Measurements from ENCODE around the gene IL11RA. TPM values are rescaled to one million over a fixed set of nuclear protein-coding genes. Genes with fewer than 3 reads are reported as not detected.

The IL11RA gene
- total RNA-seq, 1 experiment from 2014 or later = 12.4 TPM

- no peak for DNase-seq (ENCODE audit: low spot score)
Measured at GRCh38 chr9:34686231-34686630, 34.2 kb downstream of the IL11RA start.

- DNase-seq (ENCODE audit: low spot score) = no peak
Measured at GRCh38 chr9:34686732-34687131, 34.7 kb downstream of the IL11RA start.

GRCh38 chr9:34687276-34688030, 35.5 kb downstream of the IL11RA start:
- no peak for DNase-seq (ENCODE audit: low spot score)

GRCh38 chr9:34688329-34689115, 36.5 kb downstream of the IL11RA start:
- DNase-seq (ENCODE audit: low spot score) = no peak

DNA sequence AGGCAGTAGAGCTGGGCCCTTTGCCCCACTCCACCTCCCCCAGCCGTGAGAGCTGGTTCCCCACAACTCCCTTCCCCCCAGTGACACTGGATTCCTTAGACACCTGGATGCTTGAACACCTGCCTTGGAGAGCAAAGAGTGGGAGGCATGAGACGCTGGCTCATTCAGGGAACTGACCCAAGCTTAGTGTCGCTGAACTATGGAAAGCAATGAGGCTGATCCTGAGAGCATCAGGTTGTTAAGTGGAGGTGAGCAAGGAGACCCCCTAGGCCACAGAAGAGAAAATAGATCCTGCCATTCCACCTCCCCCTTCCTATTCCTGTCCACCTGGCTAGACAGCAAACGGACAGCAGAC, 37.1 kb downstream of the IL11RA start:
- DNase-seq (ENCODE audit: low spot score) = no peak

DNA sequence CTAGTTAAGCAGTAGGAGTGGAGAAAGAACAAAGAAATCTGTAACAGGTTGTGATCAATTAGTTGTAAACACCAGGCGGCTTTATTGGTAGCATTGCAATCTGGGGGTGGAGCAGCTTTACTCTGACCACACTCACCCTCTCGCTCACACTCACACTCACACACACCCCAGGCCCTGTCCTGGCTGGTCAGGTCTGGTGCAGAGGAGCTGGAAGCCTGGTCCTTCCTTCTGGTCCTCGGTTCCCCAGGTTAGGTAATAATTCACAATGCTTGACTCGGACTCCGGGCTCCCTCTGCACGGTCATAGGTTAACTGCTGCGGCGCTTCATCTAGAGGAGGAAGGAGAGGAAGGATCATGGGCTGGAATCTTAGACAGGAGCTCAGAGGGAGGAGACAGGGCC, 37.5 kb downstream of the IL11RA start:
- DNase-seq (ENCODE audit: low spot score) = no peak

- no peak for DNase-seq (ENCODE audit: low spot score)
Measured at GRCh38 chr9:34690983-34691935, 39.3 kb downstream of the IL11RA start, which contains the start of gene CCL19. Gene CCL19, minus strand, starts transcription at chr9:34691276. Its CDS starts 137 bp downstream, at chr9:34691139.

- DNase-seq (ENCODE audit: low spot score) = no peak
Measured at GRCh38 chr9:34691936-34692315, 39.9 kb downstream of the IL11RA start.

GRCh38 chr9:34693560-34693959, 41.6 kb downstream of the IL11RA start:
- no peak for DNase-seq (ENCODE audit: low spot score)

DNA sequence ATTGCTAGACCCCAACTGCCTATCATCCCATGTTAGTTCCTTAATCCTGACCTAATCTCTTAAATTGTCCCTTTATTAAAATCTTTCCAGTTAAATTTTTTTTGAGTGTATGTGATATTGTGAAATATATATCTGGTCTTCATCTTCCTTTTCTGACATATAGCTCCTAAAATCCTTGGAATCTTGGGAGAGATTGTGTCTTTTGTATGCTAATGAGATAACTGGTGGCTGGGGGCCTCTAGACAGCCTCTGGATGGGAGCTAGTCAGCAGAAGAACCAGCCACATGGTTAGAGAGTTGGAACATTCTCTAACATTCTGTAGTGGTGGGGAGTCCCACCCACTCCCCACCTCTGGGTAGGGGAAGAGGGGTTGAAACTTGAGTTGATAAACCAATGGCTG, 42.8 kb downstream of the IL11RA start:
- DNase-seq (ENCODE audit: low spot score) = no peak

DNA sequence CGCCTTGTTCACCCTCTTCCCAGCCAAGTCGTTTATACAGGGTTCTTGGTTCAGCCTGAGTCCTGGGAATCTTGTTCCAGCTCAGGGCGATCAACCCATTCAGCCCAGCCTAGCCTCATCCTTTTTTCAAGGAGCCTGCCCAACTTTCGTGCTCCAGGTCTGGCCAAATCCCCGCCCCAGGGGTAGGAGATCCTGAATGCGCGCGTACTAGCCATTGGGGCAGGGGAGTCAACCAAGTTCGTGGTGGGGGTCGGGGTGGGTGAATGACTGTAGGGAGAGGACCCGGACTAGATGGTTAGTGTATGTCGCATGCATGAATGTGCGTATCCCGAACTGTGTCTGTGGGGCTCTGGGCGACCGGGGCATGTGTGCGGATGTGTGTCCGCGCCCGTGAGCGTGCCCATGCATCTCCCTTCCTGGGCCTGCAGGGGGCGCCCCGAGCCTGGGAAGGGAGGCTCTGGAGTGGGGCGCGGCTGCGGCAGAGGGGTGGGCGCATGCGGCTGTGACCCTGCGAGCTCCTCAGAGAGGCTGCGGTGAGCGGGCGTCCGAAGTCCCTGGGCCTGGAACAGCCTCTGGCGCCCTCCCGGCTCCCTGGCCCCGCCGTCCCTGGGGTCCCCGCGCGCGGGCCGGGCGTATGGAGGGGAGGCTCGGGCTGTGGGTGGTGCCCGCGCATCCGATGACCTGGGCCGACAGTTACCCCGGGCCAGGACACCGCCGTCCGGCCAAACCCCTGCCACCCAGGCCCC, 49.2 kb downstream of the IL11RA start:
- DNase-seq (ENCODE audit: low spot score) = peak; percentile 54

GRCh38 chr9:34701769-34702736, 50.1 kb downstream of the IL11RA start:
- DNase-seq (ENCODE audit: low spot score) = peak; percentile 75

DNA sequence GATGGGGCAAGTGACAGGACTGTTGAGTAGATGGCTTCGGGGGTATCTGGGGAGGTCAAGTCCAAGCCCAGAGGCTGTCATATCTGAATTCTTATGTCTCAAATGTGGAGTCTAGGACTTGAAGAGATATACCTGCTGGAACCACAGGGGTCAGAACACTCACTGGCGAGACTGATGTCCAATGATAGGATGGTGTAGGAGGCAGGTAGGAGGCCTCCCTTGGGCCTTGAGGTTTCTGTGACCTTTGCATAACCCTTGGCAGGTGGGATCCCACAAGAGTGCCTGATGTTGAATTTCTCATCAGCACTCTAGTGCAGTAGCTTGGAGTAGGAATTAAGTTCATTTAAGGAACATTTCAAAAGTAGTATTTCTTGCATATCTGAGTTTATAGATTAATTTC, 55.1 kb downstream of the IL11RA start:
- no peak for DNase-seq (ENCODE audit: low spot score)

DNA sequence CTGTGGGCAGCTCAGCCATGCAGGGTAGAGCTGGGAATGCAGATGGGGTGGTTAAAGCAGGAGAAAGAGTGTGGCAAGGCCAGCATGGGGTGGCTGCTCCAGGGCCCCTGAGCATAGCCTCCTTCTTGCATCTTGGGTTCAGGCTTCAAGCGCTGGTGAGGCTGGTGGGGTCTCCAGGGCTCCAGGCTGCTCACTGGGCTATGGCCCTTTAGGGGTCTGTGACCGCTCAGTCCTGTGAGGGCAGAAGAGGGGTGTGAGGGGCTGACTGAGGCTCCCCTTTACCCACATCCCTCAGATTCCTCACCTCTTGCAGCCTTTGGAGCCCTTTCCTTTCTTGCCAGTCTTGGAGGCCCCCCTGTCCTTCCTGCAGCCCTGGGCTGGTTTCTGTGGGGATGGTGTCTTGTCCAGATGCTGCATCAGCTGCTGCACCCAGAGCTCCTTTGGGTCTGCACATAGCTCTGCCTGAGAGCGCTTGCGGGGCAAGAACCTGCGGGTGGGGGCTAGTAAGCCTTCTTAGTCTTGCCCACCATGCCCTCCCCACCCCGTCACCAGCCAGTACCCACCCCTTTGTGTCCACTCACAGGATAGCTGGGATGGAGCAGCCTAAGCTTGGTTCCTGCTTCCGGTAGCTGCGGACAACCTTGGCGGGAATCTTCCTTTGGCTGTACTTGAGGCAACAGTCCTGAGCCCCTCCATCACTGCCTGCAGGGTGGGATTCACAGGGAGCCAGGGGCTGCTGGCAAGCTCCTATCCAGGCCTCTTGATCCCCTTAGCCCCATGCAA, 57.4 kb downstream of the IL11RA start:
- DNase-seq (ENCODE audit: low spot score) = no peak

DNA sequence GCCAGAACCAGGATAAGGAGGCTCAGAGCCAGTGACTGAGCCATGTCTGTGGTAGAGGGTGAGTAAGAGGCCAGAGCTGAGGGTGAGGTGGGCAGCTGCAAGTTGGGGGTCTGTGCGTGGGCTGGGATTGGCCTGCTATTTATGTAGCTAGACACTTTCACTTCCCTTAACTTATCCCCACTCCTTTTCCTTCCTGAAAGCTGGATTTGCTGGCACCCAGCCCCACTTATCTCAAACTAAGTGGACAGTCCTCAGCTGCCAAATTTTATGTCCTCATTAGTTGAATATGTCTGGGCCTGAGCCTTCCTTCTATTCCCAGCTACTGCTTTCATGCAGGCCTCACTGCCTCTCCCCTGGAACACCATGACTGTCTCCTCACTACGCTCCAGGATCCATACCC, 58.0 kb downstream of the IL11RA start, which contains the start of gene CCL21:
CCL21 (minus strand) TSS at position 114 of the 400 bp plus-strand sequence; CDS start at position 44, 70 bp downstream.
- DNase-seq (ENCODE audit: low spot score) = no peak
